ENCODE results near the gene MAP4K4. TPM values are rescaled to one million over a fixed set of nuclear protein-coding genes. Genes with fewer than 3 reads are reported as not detected.

MAP4K4 gene
- polyA plus RNA-seq, 1 experiment = 53.5 TPM

DNA sequence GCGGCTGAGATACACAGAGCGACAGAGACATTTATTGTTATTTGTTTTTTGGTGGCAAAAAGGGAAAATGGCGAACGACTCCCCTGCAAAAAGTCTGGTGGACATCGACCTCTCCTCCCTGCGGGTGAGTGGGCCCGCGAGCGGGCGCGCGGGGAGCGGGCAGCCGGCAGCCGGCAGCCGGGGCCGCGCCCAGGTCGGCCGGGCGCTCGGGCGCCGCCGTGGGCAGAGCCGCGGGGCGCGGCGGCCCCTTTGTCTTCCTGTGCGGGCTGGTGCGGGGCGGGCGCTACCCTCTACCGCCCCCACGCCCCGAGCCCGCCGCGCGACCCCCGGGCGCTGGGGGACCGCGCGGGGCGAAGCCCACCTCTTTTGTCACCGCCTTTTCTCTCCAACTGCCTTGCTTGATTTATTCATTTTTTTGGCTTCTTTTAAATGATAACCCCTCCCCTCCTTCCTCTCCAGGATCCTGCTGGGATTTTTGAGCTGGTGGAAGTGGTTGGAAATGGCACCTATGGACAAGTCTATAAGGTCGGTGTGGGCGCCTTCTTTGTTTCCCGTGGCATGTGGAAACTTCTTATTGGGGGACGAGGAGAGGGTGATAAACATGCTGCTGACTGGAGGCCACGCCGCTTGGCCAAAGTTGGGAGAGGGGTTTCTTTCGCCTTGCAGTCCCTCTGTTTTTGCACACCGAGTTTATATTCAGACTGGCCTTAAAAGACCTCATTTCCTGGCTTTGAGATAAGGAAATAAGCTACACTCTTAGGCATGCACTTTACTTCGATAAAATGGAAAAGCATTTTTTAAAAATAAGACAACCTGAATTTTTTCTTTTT, 722 bp downstream of the MAP4K4 start:
- DNase-seq (ENCODE audit: low read depth) = no peak
- TF ChIP-seq, protein P1, sequence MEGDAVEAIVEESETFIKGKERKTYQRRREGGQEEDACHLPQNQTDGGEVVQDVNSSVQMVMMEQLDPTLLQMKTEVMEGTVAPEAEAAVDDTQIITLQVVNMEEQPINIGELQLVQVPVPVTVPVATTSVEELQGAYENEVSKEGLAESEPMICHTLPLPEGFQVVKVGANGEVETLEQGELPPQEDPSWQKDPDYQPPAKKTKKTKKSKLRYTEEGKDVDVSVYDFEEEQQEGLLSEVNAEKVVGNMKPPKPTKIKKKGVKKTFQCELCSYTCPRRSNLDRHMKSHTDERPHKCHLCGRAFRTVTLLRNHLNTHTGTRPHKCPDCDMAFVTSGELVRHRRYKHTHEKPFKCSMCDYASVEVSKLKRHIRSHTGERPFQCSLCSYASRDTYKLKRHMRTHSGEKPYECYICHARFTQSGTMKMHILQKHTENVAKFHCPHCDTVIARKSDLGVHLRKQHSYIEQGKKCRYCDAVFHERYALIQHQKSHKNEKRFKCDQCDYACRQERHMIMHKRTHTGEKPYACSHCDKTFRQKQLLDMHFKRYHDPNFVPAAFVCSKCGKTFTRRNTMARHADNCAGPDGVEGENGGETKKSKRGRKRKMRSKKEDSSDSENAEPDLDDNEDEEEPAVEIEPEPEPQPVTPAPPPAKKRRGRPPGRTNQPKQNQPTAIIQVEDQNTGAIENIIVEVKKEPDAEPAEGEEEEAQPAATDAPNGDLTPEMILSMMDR (IDR thresholded peaks at IDR 0.05; ENCODE audit: insufficient read depth, low read depth, low read length) = no peak
- no peaks in the 10 kb centered on the region for H3K27me3 ChIP-seq (ENCODE audit: control insufficient read depth, insufficient read depth, low read length)
- POLR2A ChIA-PET = interaction anchor here (0.6 kb wide), 2 partner anchors 35 to 173 kb away, joined by 4 to 5 read pairs; no protein-coding TSS in a partner anchor
- no peaks in the 10 kb centered on the region for H3K36me3 ChIP-seq (ENCODE audit: control insufficient read depth, insufficient read depth, low read length)
- peak overlapping the region; percentile 68 for H3K4me3 ChIP-seq (ENCODE audit: low read depth, low read length)
- CTCF ChIA-PET = interaction anchor here (0.6 to 3.1 kb wide), 10 partner anchors 67 to 540 kb away, joined by 3 to 10 read pairs (median 4); no protein-coding TSS in a partner anchor

DNA sequence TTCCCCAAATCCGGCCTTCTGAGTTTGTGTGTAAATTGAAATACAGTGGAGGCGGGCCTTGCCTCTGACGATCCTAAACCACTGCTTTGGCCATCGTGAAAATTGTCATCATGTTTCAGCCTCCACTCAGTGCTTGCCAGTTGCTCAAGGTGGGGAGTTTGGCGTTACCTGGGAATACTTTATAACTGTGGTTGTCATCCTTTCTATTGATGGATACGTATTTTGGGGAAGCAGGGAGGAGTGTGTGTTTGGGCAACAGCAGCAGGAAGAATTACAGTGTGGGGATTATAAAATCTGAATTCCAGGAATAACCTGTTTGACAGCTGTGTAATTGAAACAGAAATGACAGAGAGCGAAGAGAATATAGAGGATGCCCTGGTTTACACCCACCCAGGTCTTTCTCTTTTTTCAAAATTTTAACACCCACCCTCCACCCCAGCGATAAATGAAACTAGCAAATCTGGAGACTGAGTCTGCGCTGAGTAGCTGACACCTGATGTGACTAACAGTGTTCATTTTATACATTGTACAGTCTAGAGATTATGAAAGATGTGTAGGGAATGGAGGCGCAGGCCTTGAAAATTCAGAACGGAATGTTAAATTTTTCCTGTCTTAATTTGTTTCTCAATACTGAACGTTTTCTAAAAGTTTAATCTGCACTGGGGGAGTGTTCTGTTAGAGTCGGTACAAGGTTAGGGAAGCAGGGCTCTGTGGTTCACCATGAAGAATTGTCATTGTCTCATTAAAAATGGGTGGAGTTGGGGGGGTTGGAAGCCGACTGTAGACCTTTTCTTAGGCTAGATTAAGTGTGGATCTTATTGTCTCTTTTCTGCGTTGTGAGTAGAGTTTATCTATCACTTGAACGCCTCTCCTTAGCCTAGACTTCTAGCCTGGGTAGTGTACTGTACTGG, 1.6 kb downstream of the MAP4K4 start:
- peak overlapping the region; percentile 68 for H3K4me3 ChIP-seq (ENCODE audit: low read depth, low read length)
- no peaks in the 10 kb centered on the region for H3K36me3 ChIP-seq (ENCODE audit: control insufficient read depth, insufficient read depth, low read length)
- no peak for DNase-seq (ENCODE audit: low read depth)
- no peaks in the 10 kb centered on the region for H3K27me3 ChIP-seq (ENCODE audit: control insufficient read depth, insufficient read depth, low read length)
- TF ChIP-seq, protein P1 (IDR thresholded peaks at IDR 0.05; ENCODE audit: insufficient read depth, low read depth, low read length) = no peak
- ChIA-PET CTCF (interaction anchor here (0.6 to 3.1 kb wide), 10 partner anchors 54 to 539 kb away, joined by 3 to 10 read pairs (median 4); no protein-coding TSS in a partner anchor), POLR2A (no interaction called here)

DNA sequence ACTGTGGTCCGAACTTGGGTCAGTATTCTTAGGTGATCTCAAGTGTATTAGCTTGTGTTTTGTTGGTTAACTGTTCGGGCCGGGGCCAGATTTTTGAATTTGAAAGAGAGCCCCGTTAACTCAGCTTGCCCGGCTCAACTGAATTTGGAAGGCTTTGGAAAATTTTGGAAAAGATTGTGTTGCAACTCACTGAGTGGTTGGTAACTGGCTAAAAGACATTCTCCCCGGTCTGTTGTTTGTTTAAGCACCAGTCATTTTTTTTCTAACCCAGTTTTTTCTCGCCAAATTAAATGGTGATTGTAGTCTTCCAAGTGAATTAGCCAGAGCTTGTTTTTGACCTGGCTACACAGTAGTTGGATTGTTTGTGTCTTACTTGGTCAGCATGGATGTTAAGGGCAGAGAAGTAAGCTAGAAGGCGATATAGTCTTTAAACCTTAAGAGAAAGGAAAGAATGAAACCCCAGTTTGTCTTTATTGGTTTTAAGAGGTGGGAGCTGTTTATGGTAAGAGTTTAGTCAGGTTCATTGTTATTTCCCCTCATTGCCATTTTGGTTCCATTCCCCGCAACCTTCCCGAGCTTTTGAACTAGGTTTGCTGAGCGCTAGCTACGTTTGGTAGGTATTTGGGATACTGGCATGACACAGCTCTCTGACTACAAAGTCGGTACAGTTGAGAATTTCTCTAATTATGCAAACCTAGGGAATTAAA, 2.4 kb downstream of the MAP4K4 start:
- CTCF ChIA-PET = interaction anchor here (0.6 to 3.1 kb wide), 10 partner anchors 53 to 357 kb away, joined by 3 to 10 read pairs (median 4); no protein-coding TSS in a partner anchor

DNA sequence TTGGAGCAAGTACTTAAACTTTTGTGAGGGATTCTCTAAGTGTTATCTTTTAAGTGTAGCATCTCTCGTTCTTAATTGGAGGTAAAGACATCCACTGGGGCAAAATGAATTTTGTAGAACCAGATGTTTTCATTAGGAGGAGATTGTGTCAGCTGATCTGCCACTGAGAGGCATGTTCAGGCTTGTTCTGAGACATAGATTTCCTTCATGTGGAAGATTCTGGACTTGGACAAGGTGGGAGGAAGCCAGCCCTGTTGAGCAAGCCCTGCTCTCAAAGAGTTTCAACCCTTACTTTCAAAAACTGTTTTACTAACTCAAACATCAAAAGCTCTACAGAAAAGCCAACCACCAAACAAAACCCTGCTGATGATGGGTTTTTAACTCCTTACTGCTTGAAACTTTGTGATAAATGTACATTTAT, 6.5 kb downstream of the MAP4K4 start:
- ChIA-PET POLR2A (no interaction called here), CTCF (interaction anchor here (1.4 kb wide), 1 partner anchor 126 kb away, joined by 4 read pairs; no protein-coding TSS in a partner anchor)
- Histone ChIP-seq H3K27me3 (ENCODE audit: control insufficient read depth, insufficient read depth, low read length) (no peaks in the 10 kb centered on the region), H3K4me3 (ENCODE audit: low read depth, low read length) (no peak overlapping the region), H3K36me3 (ENCODE audit: control insufficient read depth, insufficient read depth, low read length) (no peaks in the 10 kb centered on the region)
- TF ChIP-seq, protein P1 (IDR thresholded peaks at IDR 0.05; ENCODE audit: insufficient read depth, low read depth, low read length) = no peak
- DNase-seq (ENCODE audit: low read depth) = peak; percentile 67

More for the DNA sequence above, 2.4 kb downstream of the MAP4K4 start:
- DNase-seq (ENCODE audit: low read depth) = no peak
- Histone ChIP-seq H3K36me3 (ENCODE audit: control insufficient read depth, insufficient read depth, low read length) (no peaks in the 10 kb centered on the region), H3K27me3 (ENCODE audit: control insufficient read depth, insufficient read depth, low read length) (no peaks in the 10 kb centered on the region), H3K4me3 (ENCODE audit: low read depth, low read length) (peak overlapping the region; percentile 68)
- POLR2A ChIA-PET = no interaction called here
- TF ChIP-seq, protein P1 (IDR thresholded peaks at IDR 0.05; ENCODE audit: insufficient read depth, low read depth, low read length) = no peak

All from BJ (cell line).